Neural cell (in vitro differentiated cells): ENCODE data around the gene MAPK8. TPM values are rescaled to one million over a fixed set of nuclear protein-coding genes. Genes with fewer than 3 reads are reported as not detected.

Experiments
- H2AFZ ChIP-seq: fragments of 200-600, 300-800 bp; sonication (generic), shearing (Covaris generic); 2 replicates; pipeline ENCODE4 v1.6.0; 2014; ENCODE audit warnings: low read depth, mild to moderate bottlenecking, antibody characterized with exemption, low read length, moderate library complexity
- H3F3A ChIP-seq: fragments of 200-600 bp; shearing (Covaris generic); 2 replicates; pipeline ENCODE4 v1.6.1; 2016; ENCODE audit warnings: mild to moderate bottlenecking, moderate library complexity, mixed read lengths, antibody characterized with exemption, low read length; ENCODE audit not compliant: insufficient read depth, poor library complexity, severe bottlenecking
- H3K27ac ChIP-seq: fragments of 200-600, 300-800 bp; sonication (generic), shearing (Covaris generic); 2 replicates; pipeline ENCODE4 v1.5.1; 2014; ENCODE audit warnings: mild to moderate bottlenecking, low read length, moderate library complexity
- H3K27me3 ChIP-seq: fragments of 300-800, 200-600 bp; sonication (generic), shearing (Covaris generic); 2 replicates; pipeline ENCODE4 v1.6.0; 2014; ENCODE audit warnings: mild to moderate bottlenecking, low read depth, low read length, moderate library complexity; ENCODE audit not compliant: insufficient read depth
- H3K36me3 ChIP-seq: fragments of 300-800, 200-600 bp; sonication (generic), shearing (Covaris generic); 2 replicates; pipeline ENCODE4 v1.5.1; 2014; ENCODE audit warnings: mild to moderate bottlenecking, antibody characterized with exemption, low read length, moderate library complexity; ENCODE audit not compliant: insufficient read depth
- H3K4me2 ChIP-seq: fragments of 300-800, 200-600 bp; sonication (generic), shearing (Covaris generic); 2 replicates; pipeline ENCODE4 v1.6.0; 2014; ENCODE audit warnings: mild to moderate bottlenecking, low read length
- H3K4me3 ChIP-seq: fragments of 300-800, 200-600 bp; sonication (generic), shearing (Covaris generic); 2 replicates; pipeline ENCODE4 v1.5.1; 2014; ENCODE audit warnings: mild to moderate bottlenecking, low read length, moderate library complexity
- H3K79me2 ChIP-seq: fragments of 200-600 bp; shearing (Covaris generic); replicated peaks from 2 replicates; pipeline ENCODE4 v1.6.0; 2014; ENCODE audit warnings: mild to moderate bottlenecking, low read length, moderate library complexity; ENCODE audit not compliant: insufficient read depth
- H3K9ac ChIP-seq: fragments of 300-800, 200-600 bp; sonication (generic), shearing (Covaris generic); 2 replicates; pipeline ENCODE4 v1.6.1; 2016; ENCODE audit warnings: mild to moderate bottlenecking, low read length, mixed read lengths
- H3K9me2 ChIP-seq: fragments of 200-600 bp; shearing (Covaris generic); 2 replicates; pipeline ENCODE4 v1.6.1; 2016; ENCODE audit warnings: mild to moderate bottlenecking, low read length, mixed read lengths; ENCODE audit not compliant: insufficient read depth
- H3K9me3 ChIP-seq: fragments of 200-600, 300-800 bp; sonication (generic), shearing (Covaris generic); 2 replicates; pipeline ENCODE4 v1.6.1; 2016; ENCODE audit warnings: mild to moderate bottlenecking, mixed run types, low read length, moderate library complexity, mixed read lengths
- H4K20me1 ChIP-seq: fragments of 200-600 bp; shearing (Covaris generic); 2 replicates; pipeline ENCODE4 v1.6.1; 2016; ENCODE audit warnings: mild to moderate bottlenecking, mixed run types; ENCODE audit not compliant: insufficient read depth
- CTCF ChIP-seq: fragments of 450-650 bp; IDR thresholded peaks from 2 replicates; pipeline ENCODE4 v1.5.1; 2014; ENCODE audit warnings: antibody characterized with exemption, mild to moderate bottlenecking, moderate library complexity; ENCODE audit not compliant: poor library complexity, severe bottlenecking
- EP300 ChIP-seq: fragments of 450-650 bp; conservative IDR thresholded peaks from 2 replicates; pipeline ENCODE4 v1.6.1; 2014; ENCODE audit warnings: antibody characterized with exemption, mild to moderate bottlenecking, moderate library complexity; ENCODE audit not compliant: poor library complexity, severe bottlenecking
- EZH2 ChIP-seq: fragments of 200-600, 300-800 bp; shearing (Covaris generic), sonication (generic); IDR thresholded peaks from 2 replicates; pipeline ENCODE4 v1.6.1; 2014; ENCODE audit warnings: antibody characterized with exemption, low read length, borderline replicate concordance, mild to moderate bottlenecking; ENCODE audit not compliant: insufficient read depth, poor library complexity, severe bottlenecking
- MXI1 ChIP-seq: fragments of 450-650 bp; conservative IDR thresholded peaks from 2 replicates; pipeline ENCODE4 v1.6.1; 2014; ENCODE audit warnings: antibody characterized with exemption, mild to moderate bottlenecking; ENCODE audit not compliant: poor library complexity, severe bottlenecking
- RAD21 ChIP-seq: fragments of 450-650 bp; conservative IDR thresholded peaks from 2 replicates; pipeline ENCODE4 v1.6.1; 2014; ENCODE audit warnings: antibody characterized with exemption, mild to moderate bottlenecking, moderate library complexity
- REST ChIP-seq: IDR thresholded peaks from 2 replicates; pipeline ENCODE4 v1.6.1; 2012; ENCODE audit warnings: borderline replicate concordance
- SMC3 ChIP-seq: fragments of 450-650 bp; conservative IDR thresholded peaks from 2 replicates; pipeline ENCODE4 v1.6.1; 2014; ENCODE audit warnings: antibody characterized with exemption, mild to moderate bottlenecking, moderate library complexity; ENCODE audit not compliant: poor library complexity
- TAF1 ChIP-seq: IDR thresholded peaks from 2 replicates; pipeline ENCODE4 v1.6.1; 2012; ENCODE audit warnings: low read depth
- polyA plus RNA-seq: library from polyadenylated mRNA; depleted of rRNA; stranded (reverse); fragments of >200 nt; gene quantifications from 2 replicates; pipeline ENCODE4 v1.2.3, GENCODE V29; 2014

MAPK8 gene
- polyA plus RNA-seq, 1 donor from 2014 or later = 187 TPM

- H3K9me3 ChIP-seq = peaks cover 2% of the 10 kb centered on the region
- H3K27ac ChIP-seq = no peak overlapping the region
- no peak overlapping the region for H3K4me2 ChIP-seq
- no peaks in the 10 kb centered on the region for H3K9me2 ChIP-seq
- H4K20me1 ChIP-seq = no peaks in the 10 kb centered on the region
- no peaks in the 10 kb centered on the region for H3F3A ChIP-seq
- no peak for TF ChIP-seq CTCF
- no peak for TF ChIP-seq RAD21
- no peak for TF ChIP-seq MXI1
- no peak for TF ChIP-seq EP300
- no peak for TF ChIP-seq EZH2
- TF ChIP-seq REST = no peak
- TF ChIP-seq TAF1 = no peak
- no peak overlapping the region for H3K4me3 ChIP-seq
- no peak overlapping the region for H2AFZ ChIP-seq
- no peak overlapping the region for H3K9ac ChIP-seq
- no peaks in the 10 kb centered on the region for H3K36me3 ChIP-seq
- no peaks in the 10 kb centered on the region for H3K27me3 ChIP-seq
- no peaks in the 10 kb centered on the region for H3K79me2 ChIP-seq
These were observed 152.2 kb downstream of the MAPK8 start for GRCh38 chr10:48458662-48459048.

- TF ChIP-seq MXI1 (no peak), EP300 (no peak), SMC3 (no peak), RAD21 (no peak), TAF1 (no peak)
- H3F3A ChIP-seq = no peaks in the 10 kb centered on the region
- no peaks in the 10 kb centered on the region for H4K20me1 ChIP-seq
- H3K4me3 ChIP-seq = no peak overlapping the region
- H3K79me2 ChIP-seq = no peaks in the 10 kb centered on the region
- no peaks in the 10 kb centered on the region for H3K36me3 ChIP-seq
- no peak overlapping the region for H2AFZ ChIP-seq
- no peak overlapping the region for H3K4me2 ChIP-seq
- H3K9ac ChIP-seq = no peak overlapping the region
- no peak overlapping the region for H3K27ac ChIP-seq
- H3K9me2 ChIP-seq = no peaks in the 10 kb centered on the region
- no peaks in the 10 kb centered on the region for H3K27me3 ChIP-seq
- peaks cover 2% of the 10 kb centered on the region for H3K9me3 ChIP-seq
These were observed 153.0 kb downstream of the MAPK8 start for GRCh38 chr10:48459270-48460150.
